HL-60 (cell line): ENCODE data around the gene MLLT3.

Experiments
- DNase-seq, 2 experiments: peaks; one replicate each; pipeline ENCODE4 v3.0.0-alpha.2; 2010 to 2020; ENCODE audit warnings: low read depth in 1 of 2, low spot score in 1 of 2
- H3K27ac ChIP-seq: fragments of 250-450 bp; sonication (Bioruptor Pico); replicated peaks from 2 replicates; pipeline ENCODE4 v1.5.1; 2020; ENCODE audit warnings: mild to moderate bottlenecking, moderate library complexity
- H3K27me3 ChIP-seq: fragments of 250-450 bp; sonication (Bioruptor Pico); 2 replicates; pipeline ENCODE4 v1.5.1; 2021; ENCODE audit warnings: mild to moderate bottlenecking, moderate library complexity; ENCODE audit not compliant: insufficient read depth, poor library complexity, severe bottlenecking
- H3K4me3 ChIP-seq: replicated peaks from 2 replicates; pipeline ENCODE4 v1.5.1; 2011; ENCODE audit warnings: mild to moderate bottlenecking, control low read depth, low read length; ENCODE audit not compliant: insufficient read depth
- CTCF ChIP-seq: IDR thresholded peaks from one replicate; pipeline ENCODE4 v1.5.1; 2011; ENCODE audit warnings: low read length, control low read depth, inconsistent platforms; ENCODE audit not compliant: insufficient read depth
- GABPA ChIP-seq: IDR thresholded peaks from 2 replicates; pipeline ENCODE4 v1.6.1; 2012; ENCODE audit warnings: low read depth
- POLR2AphosphoS5 ChIP-seq: IDR thresholded peaks from 2 replicates; pipeline ENCODE4 v1.6.1; 2012; ENCODE audit warnings: low read depth
- SPI1 ChIP-seq: IDR thresholded peaks from 2 replicates; pipeline ENCODE4 v1.6.1; 2012; ENCODE audit warnings: low read depth, mild to moderate bottlenecking, borderline replicate concordance
- TF ChIP-seq, protein P1 (sequence below): IDR thresholded peaks from 2 replicates; pipeline ENCODE4 v1.6.1; 2012; ENCODE audit warnings: low read depth; ENCODE audit not compliant: insufficient replicate concordance

Gene MLLT3

GRCh38 chr9:20330688-20331087, 291.6 kb downstream of the MLLT3 start:
- Histone ChIP-seq H3K27ac (no peak overlapping the region), H3K27me3 (no peaks in the 10 kb centered on the region), H3K4me3 (no peak overlapping the region)
- DNase-seq: no peak
- TF ChIP-seq CTCF (no peak), SPI1 (no peak), GABPA (no peak), POLR2AphosphoS5 (no peak)
- TF ChIP-seq, protein P1, sequence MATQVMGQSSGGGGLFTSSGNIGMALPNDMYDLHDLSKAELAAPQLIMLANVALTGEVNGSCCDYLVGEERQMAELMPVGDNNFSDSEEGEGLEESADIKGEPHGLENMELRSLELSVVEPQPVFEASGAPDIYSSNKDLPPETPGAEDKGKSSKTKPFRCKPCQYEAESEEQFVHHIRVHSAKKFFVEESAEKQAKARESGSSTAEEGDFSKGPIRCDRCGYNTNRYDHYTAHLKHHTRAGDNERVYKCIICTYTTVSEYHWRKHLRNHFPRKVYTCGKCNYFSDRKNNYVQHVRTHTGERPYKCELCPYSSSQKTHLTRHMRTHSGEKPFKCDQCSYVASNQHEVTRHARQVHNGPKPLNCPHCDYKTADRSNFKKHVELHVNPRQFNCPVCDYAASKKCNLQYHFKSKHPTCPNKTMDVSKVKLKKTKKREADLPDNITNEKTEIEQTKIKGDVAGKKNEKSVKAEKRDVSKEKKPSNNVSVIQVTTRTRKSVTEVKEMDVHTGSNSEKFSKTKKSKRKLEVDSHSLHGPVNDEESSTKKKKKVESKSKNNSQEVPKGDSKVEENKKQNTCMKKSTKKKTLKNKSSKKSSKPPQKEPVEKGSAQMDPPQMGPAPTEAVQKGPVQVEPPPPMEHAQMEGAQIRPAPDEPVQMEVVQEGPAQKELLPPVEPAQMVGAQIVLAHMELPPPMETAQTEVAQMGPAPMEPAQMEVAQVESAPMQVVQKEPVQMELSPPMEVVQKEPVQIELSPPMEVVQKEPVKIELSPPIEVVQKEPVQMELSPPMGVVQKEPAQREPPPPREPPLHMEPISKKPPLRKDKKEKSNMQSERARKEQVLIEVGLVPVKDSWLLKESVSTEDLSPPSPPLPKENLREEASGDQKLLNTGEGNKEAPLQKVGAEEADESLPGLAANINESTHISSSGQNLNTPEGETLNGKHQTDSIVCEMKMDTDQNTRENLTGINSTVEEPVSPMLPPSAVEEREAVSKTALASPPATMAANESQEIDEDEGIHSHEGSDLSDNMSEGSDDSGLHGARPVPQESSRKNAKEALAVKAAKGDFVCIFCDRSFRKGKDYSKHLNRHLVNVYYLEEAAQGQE: no peak

DNA sequence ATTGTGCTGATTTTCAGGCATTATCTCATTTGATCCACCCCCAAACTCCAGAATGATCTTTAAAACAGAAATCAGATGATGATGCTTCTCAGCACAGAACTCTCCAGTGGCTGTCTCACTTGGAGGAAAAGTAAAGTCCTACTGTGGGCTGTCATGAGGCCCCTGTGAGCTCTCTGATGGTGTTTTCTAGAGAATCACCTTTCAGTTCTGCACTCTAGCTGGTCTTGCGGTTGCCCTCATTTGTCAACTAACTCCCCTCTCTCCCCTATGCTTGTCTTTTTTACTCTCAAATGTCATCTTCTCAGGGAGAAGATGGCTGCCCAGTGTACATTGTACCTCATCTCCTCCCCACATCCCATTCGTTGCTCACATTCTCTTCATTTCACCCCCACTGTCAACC, 295.8 kb downstream of the MLLT3 start:
- Histone ChIP-seq H3K27me3 (no peaks in the 10 kb centered on the region), H3K4me3 (no peak overlapping the region), H3K27ac (no peak overlapping the region)
- TF ChIP-seq, protein P1: no peak
- TF ChIP-seq GABPA: no peak
- TF ChIP-seq POLR2AphosphoS5: no peak
- TF ChIP-seq CTCF: no peak
- no peak for TF ChIP-seq SPI1
- no peak for DNase-seq

DNA sequence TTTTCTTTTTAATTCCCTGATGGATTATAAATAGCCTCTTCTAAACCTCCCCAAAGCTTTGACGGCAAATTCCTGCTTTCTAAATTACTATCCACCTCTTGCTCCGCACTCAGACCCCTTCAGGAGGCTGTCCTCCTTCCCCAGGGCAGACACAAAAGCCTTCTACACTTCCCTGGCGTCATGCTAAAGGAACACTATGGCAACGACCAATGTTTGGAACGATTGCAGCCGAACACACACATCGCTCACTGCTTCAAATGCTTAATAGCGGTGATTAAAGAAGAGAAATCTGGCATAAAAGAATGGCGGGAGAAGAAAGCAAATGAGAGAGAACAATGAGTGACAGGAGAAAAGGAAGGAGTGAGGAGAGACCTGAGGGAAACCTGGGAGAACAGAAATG, 297.3 kb downstream of the MLLT3 start:
- TF ChIP-seq POLR2AphosphoS5: no peak
- TF ChIP-seq, protein P1: no peak
- no peak for TF ChIP-seq SPI1
- TF ChIP-seq GABPA: no peak
- TF ChIP-seq CTCF: no peak
- no peak overlapping the region for H3K27ac ChIP-seq
- no peaks in the 10 kb centered on the region for H3K27me3 ChIP-seq
- no peak for DNase-seq
- no peak overlapping the region for H3K4me3 ChIP-seq
